ENCODE results near the gene YIF1B. TPM values are rescaled to one million over a fixed set of nuclear protein-coding genes. Genes with fewer than 3 reads are reported as not detected.

The YIF1B gene
- total RNA-seq, 1 donor = 50.1 TPM

- TF ChIP-seq CTCF (IDR thresholded peaks at IDR 0.05; ENCODE audit: insufficient read depth, low read depth, low read length) = no peak
- H3K4me3 ChIP-seq (ENCODE audit: low read depth, low read length) = no peak overlapping the region
- peak; percentile 68 for DNase-seq (ENCODE audit: low read depth)
These were observed 38.2 kb downstream of the YIF1B start for GRCh38 chr19:38277549-38277948.

- no peak for DNase-seq (ENCODE audit: low read depth)
- TF ChIP-seq CTCF (IDR thresholded peaks at IDR 0.05; ENCODE audit: insufficient read depth, low read depth, low read length) = no peak
- H3K4me3 ChIP-seq (ENCODE audit: low read depth, low read length) = no peak overlapping the region
These were observed 38.7 kb downstream of the YIF1B start for GRCh38 chr19:38276942-38277517.

GRCh38 chr19:38274739-38275138 is 41.0 kb downstream of the YIF1B start:
- H3K4me3 ChIP-seq (ENCODE audit: low read depth, low read length) = no peak overlapping the region
- TF ChIP-seq CTCF (IDR thresholded peaks at IDR 0.05; ENCODE audit: insufficient read depth, low read depth, low read length) = no peak
- DNase-seq (ENCODE audit: low read depth) = no peak

DNA sequence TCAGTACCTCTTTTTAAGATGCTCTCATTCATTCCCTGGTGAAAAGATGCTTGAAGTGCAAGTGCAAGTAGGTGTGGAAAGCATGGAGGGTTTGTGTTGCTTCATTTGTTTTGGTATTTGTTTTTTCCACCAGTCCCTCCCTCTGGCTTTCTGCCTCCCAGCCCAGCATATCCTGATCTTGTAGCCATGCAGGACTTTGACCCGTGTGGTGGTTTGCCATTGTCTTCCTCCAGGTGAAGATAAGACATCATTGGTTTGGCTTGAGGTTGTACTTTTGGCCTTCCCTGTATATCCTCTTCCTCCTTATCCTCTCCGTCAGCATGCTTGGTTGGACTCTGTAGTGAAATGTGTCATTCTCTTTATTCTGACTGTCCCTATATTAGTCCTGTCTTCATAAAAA is 42.2 kb downstream of the YIF1B start:
- no peak for TF ChIP-seq CTCF (IDR thresholded peaks at IDR 0.05; ENCODE audit: insufficient read depth, low read depth, low read length)
- H3K4me3 ChIP-seq (ENCODE audit: low read depth, low read length) = no peak overlapping the region
- no peak for DNase-seq (ENCODE audit: low read depth)

DNA sequence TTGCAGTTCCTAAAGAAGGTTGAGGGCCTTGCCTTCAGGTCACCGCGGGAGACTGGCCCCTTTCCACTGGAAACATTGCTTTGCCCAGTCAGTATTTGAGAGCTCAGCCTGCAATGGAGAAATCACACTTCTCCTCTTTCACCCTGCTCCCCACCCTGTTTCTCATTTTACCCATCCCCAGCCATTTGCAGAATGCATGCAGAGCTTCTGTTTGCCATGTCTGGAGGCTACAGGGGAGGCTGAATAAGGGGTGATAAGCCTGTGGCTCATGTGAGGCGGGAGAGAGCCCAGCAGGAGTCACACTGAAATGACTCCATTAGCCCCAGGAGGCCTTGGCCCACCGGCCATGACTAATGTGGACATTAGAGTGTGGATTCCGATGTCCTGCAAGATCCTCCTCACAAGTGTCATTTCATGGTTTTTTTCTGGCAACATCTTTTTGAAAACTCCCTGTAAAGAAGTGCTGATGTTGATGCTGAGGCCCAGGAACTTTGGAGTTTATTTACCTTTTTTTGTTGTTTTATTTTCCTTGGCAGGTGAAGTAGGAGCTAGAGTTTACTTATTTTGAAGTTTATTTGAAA is 45.1 kb downstream of the YIF1B start:
- no peak for DNase-seq (ENCODE audit: low read depth)
- TF ChIP-seq CTCF (IDR thresholded peaks at IDR 0.05; ENCODE audit: insufficient read depth, low read depth, low read length) = no peak
- H3K4me3 ChIP-seq (ENCODE audit: low read depth, low read length) = no peak overlapping the region

- no peak for TF ChIP-seq CTCF (IDR thresholded peaks at IDR 0.05; ENCODE audit: insufficient read depth, low read depth, low read length)
- DNase-seq (ENCODE audit: low read depth) = no peak
- H3K4me3 ChIP-seq (ENCODE audit: low read depth, low read length) = no peak overlapping the region
These were observed 47.2 kb downstream of the YIF1B start for GRCh38 chr19:38268539-38268938.
